ENCODE data around the gene ATP6V1F. TPM values are rescaled to one million over a fixed set of nuclear protein-coding genes. Genes with fewer than 3 reads are reported as not detected.

The ATP6V1F gene
- total RNA-seq, 2 experiments from 2014 or later = 125 to 127 TPM

GRCh38 chr7:128868624-128869137, 6.0 kb downstream of the ATP6V1F start:
- Mint-ChIP-seq H3K36me3 (peaks cover 4% of the 10 kb centered on the region), H3K9me3 (no peaks in the 10 kb centered on the region), H3K4me1 (peaks cover 14% of the 10 kb centered on the region), H3K27me3 (peaks cover 8% of the 10 kb centered on the region), H3K27ac (no peak overlapping the region), H3K4me3 (peak overlapping the region; percentile 38)
- DNase-seq = no peak

GRCh38 chr7:128869138-128869943, 6.7 kb downstream of the ATP6V1F start:
- Mint-ChIP-seq H3K4me1 (peaks cover 12% of the 10 kb centered on the region), H3K36me3 (peaks cover 4% of the 10 kb centered on the region), H3K27ac (no peak overlapping the region), H3K4me3 (peak overlapping the region; percentile 50), H3K27me3 (peaks cover 8% of the 10 kb centered on the region), H3K9me3 (no peaks in the 10 kb centered on the region)
- DNase-seq = peak; percentile 67

- Mint-ChIP-seq H3K27ac (no peak overlapping the region), H3K27me3 (peaks cover 8% of the 10 kb centered on the region), H3K36me3 (peaks cover 4% of the 10 kb centered on the region), H3K4me3 (peak overlapping the region; percentile 69), H3K4me1 (peaks cover 10% of the 10 kb centered on the region), H3K9me3 (no peaks in the 10 kb centered on the region)
- DNase-seq = peak; percentile 31
Measured at GRCh38 chr7:128869944-128870285, 7.3 kb downstream of the ATP6V1F start.

GRCh38 chr7:128871050-128871449, 8.4 kb downstream of the ATP6V1F start:
- no peaks in the 10 kb centered on the region for H3K9me3 Mint-ChIP-seq
- H3K27ac Mint-ChIP-seq = no peak overlapping the region
- peaks cover 8% of the 10 kb centered on the region for H3K4me1 Mint-ChIP-seq
- H3K4me3 Mint-ChIP-seq = no peak overlapping the region
- H3K36me3 Mint-ChIP-seq = no peaks in the 10 kb centered on the region
- DNase-seq = no peak
- peaks cover 8% of the 10 kb centered on the region for H3K27me3 Mint-ChIP-seq

- peaks cover 8% of the 10 kb centered on the region for H3K27me3 Mint-ChIP-seq
- H3K27ac Mint-ChIP-seq = no peak overlapping the region
- H3K9me3 Mint-ChIP-seq = no peaks in the 10 kb centered on the region
- no peak overlapping the region for H3K4me3 Mint-ChIP-seq
- no peak for DNase-seq
- H3K36me3 Mint-ChIP-seq = no peaks in the 10 kb centered on the region
- peaks cover 8% of the 10 kb centered on the region for H3K4me1 Mint-ChIP-seq
Measured at GRCh38 chr7:128872394-128872824, 9.8 kb downstream of the ATP6V1F start.

- H3K36me3 Mint-ChIP-seq = no peaks in the 10 kb centered on the region
- H3K4me1 Mint-ChIP-seq = peaks cover 6% of the 10 kb centered on the region
- no peak overlapping the region for H3K4me3 Mint-ChIP-seq
- no peaks in the 10 kb centered on the region for H3K9me3 Mint-ChIP-seq
- H3K27ac Mint-ChIP-seq = no peak overlapping the region
- DNase-seq = no peak
- H3K27me3 Mint-ChIP-seq = peaks cover 8% of the 10 kb centered on the region
Measured at GRCh38 chr7:128873234-128873633, 10.6 kb downstream of the ATP6V1F start.

GRCh38 chr7:128874140-128875031, 11.7 kb downstream of the ATP6V1F start:
- H3K9me3 Mint-ChIP-seq = no peaks in the 10 kb centered on the region
- peaks cover 2% of the 10 kb centered on the region for H3K4me1 Mint-ChIP-seq
- H3K27me3 Mint-ChIP-seq = peaks cover 8% of the 10 kb centered on the region
- no peak overlapping the region for H3K27ac Mint-ChIP-seq
- no peak overlapping the region for H3K4me3 Mint-ChIP-seq
- no peaks in the 10 kb centered on the region for H3K36me3 Mint-ChIP-seq
- no peak for DNase-seq

- no peaks in the 10 kb centered on the region for H3K9me3 Mint-ChIP-seq
- H3K4me3 Mint-ChIP-seq = no peak overlapping the region
- H3K4me1 Mint-ChIP-seq = no peaks in the 10 kb centered on the region
- no peak overlapping the region for H3K27ac Mint-ChIP-seq
- no peaks in the 10 kb centered on the region for H3K36me3 Mint-ChIP-seq
- DNase-seq = no peak
- H3K27me3 Mint-ChIP-seq = peaks cover 4% of the 10 kb centered on the region
Measured at GRCh38 chr7:128875523-128875948, 12.9 kb downstream of the ATP6V1F start.

- no peaks in the 10 kb centered on the region for H3K9me3 Mint-ChIP-seq
- no peaks in the 10 kb centered on the region for H3K36me3 Mint-ChIP-seq
- no peak overlapping the region for H3K4me3 Mint-ChIP-seq
- no peak for DNase-seq
- no peak overlapping the region for H3K27ac Mint-ChIP-seq
- H3K27me3 Mint-ChIP-seq = no peaks in the 10 kb centered on the region
- no peaks in the 10 kb centered on the region for H3K4me1 Mint-ChIP-seq
Measured at GRCh38 chr7:128876127-128876526, 13.5 kb downstream of the ATP6V1F start.

GRCh38 chr7:128876586-128876977, 13.9 kb downstream of the ATP6V1F start:
- no peaks in the 10 kb centered on the region for H3K36me3 Mint-ChIP-seq
- no peak for DNase-seq
- no peak overlapping the region for H3K4me3 Mint-ChIP-seq
- no peaks in the 10 kb centered on the region for H3K27me3 Mint-ChIP-seq
- no peak overlapping the region for H3K27ac Mint-ChIP-seq
- no peaks in the 10 kb centered on the region for H3K4me1 Mint-ChIP-seq
- H3K9me3 Mint-ChIP-seq = no peaks in the 10 kb centered on the region

- Mint-ChIP-seq H3K27me3 (no peaks in the 10 kb centered on the region), H3K36me3 (no peaks in the 10 kb centered on the region), H3K9me3 (no peaks in the 10 kb centered on the region), H3K4me3 (no peak overlapping the region), H3K27ac (no peak overlapping the region), H3K4me1 (no peaks in the 10 kb centered on the region)
- no peak for DNase-seq
Measured at GRCh38 chr7:128876978-128877755, 14.5 kb downstream of the ATP6V1F start.

- no peaks in the 10 kb centered on the region for H3K4me1 Mint-ChIP-seq
- H3K9me3 Mint-ChIP-seq = no peaks in the 10 kb centered on the region
- no peak for DNase-seq
- no peaks in the 10 kb centered on the region for H3K36me3 Mint-ChIP-seq
- no peak overlapping the region for H3K27ac Mint-ChIP-seq
- no peak overlapping the region for H3K4me3 Mint-ChIP-seq
- no peaks in the 10 kb centered on the region for H3K27me3 Mint-ChIP-seq
Measured at GRCh38 chr7:128877756-128878120, 15.1 kb downstream of the ATP6V1F start.

GRCh38 chr7:128878226-128879105, 15.8 kb downstream of the ATP6V1F start:
- Mint-ChIP-seq H3K27me3 (no peaks in the 10 kb centered on the region), H3K4me3 (no peak overlapping the region), H3K9me3 (peaks cover under 1% of the 10 kb centered on the region), H3K36me3 (no peaks in the 10 kb centered on the region), H3K4me1 (peaks cover under 1% of the 10 kb centered on the region), H3K27ac (no peak overlapping the region)
- no peak for DNase-seq

- Mint-ChIP-seq H3K9me3 (peaks cover 1% of the 10 kb centered on the region), H3K27ac (no peak overlapping the region), H3K4me1 (peaks cover 3% of the 10 kb centered on the region), H3K4me3 (no peak overlapping the region), H3K27me3 (no peaks in the 10 kb centered on the region), H3K36me3 (no peaks in the 10 kb centered on the region)
- DNase-seq = no peak
Measured at GRCh38 chr7:128879461-128879938, 16.8 kb downstream of the ATP6V1F start.
